DOHH2 (cell line): ENCODE measurements around the gene ALPL.

Source experiments
- H3F3A ChIP-seq: fragments of 200-600 bp; sonication (generic), shearing (Covaris generic); 2 replicates; pipeline ENCODE4 v1.6.0; 2016; ENCODE audit warnings: antibody characterized with exemption, mild to moderate bottlenecking; ENCODE audit not compliant: control insufficient read depth, insufficient read depth
- H3K27ac ChIP-seq: fragments of 200-600 bp; sonication (generic); 2 replicates; pipeline ENCODE4 v1.5.1; 2014; ENCODE audit warnings: low read depth, mild to moderate bottlenecking, low read length, moderate library complexity
- H3K27me3 ChIP-seq: fragments of 200-600 bp; sonication (generic); 2 replicates; pipeline ENCODE4 v1.6.1; 2014; ENCODE audit warnings: mild to moderate bottlenecking, low read length, mixed read lengths; ENCODE audit not compliant: control insufficient read depth
- H3K36me3 ChIP-seq: fragments of 200-600 bp; sonication (generic); 2 replicates; pipeline ENCODE4 v1.6.1; 2014; ENCODE audit warnings: mild to moderate bottlenecking, low read length, moderate library complexity, mixed read lengths; ENCODE audit not compliant: control insufficient read depth
- H3K4me1 ChIP-seq: fragments of 200-600 bp; sonication (generic); 2 replicates; pipeline ENCODE4 v1.6.1; 2014; ENCODE audit warnings: mild to moderate bottlenecking, low read length, mixed read lengths; ENCODE audit not compliant: control insufficient read depth
- H3K4me2 ChIP-seq: fragments of 200-600 bp; sonication (generic); 2 replicates; pipeline ENCODE4 v1.6.0; 2014; ENCODE audit warnings: mild to moderate bottlenecking, low read length, moderate library complexity
- H3K4me3 ChIP-seq: fragments of 200-600 bp; sonication (generic); 2 replicates; pipeline ENCODE4 v1.5.1; 2014; ENCODE audit warnings: mild to moderate bottlenecking, low read length, mixed read lengths
- H3K79me2 ChIP-seq: fragments of 200-600 bp; sonication (generic); 2 replicates; pipeline ENCODE4 v1.6.1; 2014; ENCODE audit warnings: mild to moderate bottlenecking, low read length, mixed read lengths; ENCODE audit not compliant: control insufficient read depth
- H3K9me2 ChIP-seq: fragments of 200-600 bp; sonication (generic); replicated peaks from 2 replicates; pipeline ENCODE4 v1.6.1; 2014; ENCODE audit warnings: mild to moderate bottlenecking, low read length, mixed read lengths; ENCODE audit not compliant: control insufficient read depth
- H3K9me3 ChIP-seq: fragments of 200-600 bp; sonication (generic); 2 replicates; pipeline ENCODE4 v1.6.1; 2014; ENCODE audit warnings: antibody characterized with exemption, low read length, mixed read lengths; ENCODE audit not compliant: control insufficient read depth, insufficient read depth
- H4K20me1 ChIP-seq: fragments of 200-600 bp; sonication (generic); 2 replicates; pipeline ENCODE4 v1.6.0; 2014; ENCODE audit warnings: low read depth, mild to moderate bottlenecking, antibody characterized with exemption, low read length, moderate library complexity; ENCODE audit not compliant: control insufficient read depth, insufficient read depth
- CTCF ChIP-seq: fragments of 200-600 bp; sonication (generic); IDR thresholded peaks from one replicate; pipeline ENCODE4 v1.5.1; 2014; ENCODE audit warnings: antibody characterized with exemption, mild to moderate bottlenecking, low read depth, low read length; ENCODE audit not compliant: poor library complexity, severe bottlenecking
- EZH2phosphoT487 ChIP-seq: fragments of 200-600 bp; sonication (generic); IDR thresholded peaks from 2 replicates; pipeline ENCODE4 v1.6.1; 2017; ENCODE audit warnings: borderline replicate concordance, mild to moderate bottlenecking, antibody characterized with exemption, low read length, moderate library complexity, mixed read lengths

The ALPL gene

GRCh38 chr1:21568809-21569385, 59.7 kb downstream of the ALPL start:
- Histone ChIP-seq H3K9me3 (no peaks in the 10 kb centered on the region), H3F3A (no peaks in the 10 kb centered on the region), H3K9me2 (no peaks in the 10 kb centered on the region), H3K4me2 (no peak overlapping the region), H3K4me1 (no peaks in the 10 kb centered on the region), H3K27me3 (peaks cover 5% of the 10 kb centered on the region; the same call in 1 of the 2 replicates), H3K36me3 (no peaks in the 10 kb centered on the region), H3K4me3 (no peak overlapping the region), H3K27ac (no peak overlapping the region), H4K20me1 (no peaks in the 10 kb centered on the region), H3K79me2 (no peaks in the 10 kb centered on the region)
- TF ChIP-seq CTCF (no peak), EZH2phosphoT487 (no peak)

- no peaks in the 10 kb centered on the region for H3K79me2 ChIP-seq
- no peak overlapping the region for H3K4me2 ChIP-seq
- H3K27ac ChIP-seq, result no peak overlapping the region
- H3K9me3 ChIP-seq, result no peaks in the 10 kb centered on the region
- H3K4me3 ChIP-seq, result no peak overlapping the region
- TF ChIP-seq CTCF (no peak), EZH2phosphoT487 (no peak)
- H3K27me3 ChIP-seq, result peaks cover 5% of the 10 kb centered on the region; the same call in 1 of the 2 replicates
- H4K20me1 ChIP-seq, result no peaks in the 10 kb centered on the region
- H3K36me3 ChIP-seq, result no peaks in the 10 kb centered on the region
- no peaks in the 10 kb centered on the region for H3K4me1 ChIP-seq
- no peaks in the 10 kb centered on the region for H3K9me2 ChIP-seq
- H3F3A ChIP-seq, result no peaks in the 10 kb centered on the region
Measured at GRCh38 chr1:21569820-21570527, 60.8 kb downstream of the ALPL start.

- Histone ChIP-seq H3K27me3 (peaks cover 3% of the 10 kb centered on the region; the same call in 1 of the 2 replicates), H3F3A (no peaks in the 10 kb centered on the region), H3K4me1 (no peaks in the 10 kb centered on the region), H3K27ac (no peak overlapping the region), H3K79me2 (no peaks in the 10 kb centered on the region), H3K9me3 (no peaks in the 10 kb centered on the region), H3K36me3 (no peaks in the 10 kb centered on the region), H4K20me1 (no peaks in the 10 kb centered on the region), H3K4me3 (no peak overlapping the region), H3K4me2 (no peak overlapping the region), H3K9me2 (no peaks in the 10 kb centered on the region)
- TF ChIP-seq CTCF (no peak), EZH2phosphoT487 (no peak)
Measured at GRCh38 chr1:21570528-21570875, 61.3 kb downstream of the ALPL start.
